Gastrocnemius medialis (tissue), 4 donors: ENCODE measurements around the gene LYL1. TPM values are rescaled to one million over a fixed set of nuclear protein-coding genes. Genes with fewer than 3 reads are reported as not detected.
"Not testable (repeated sequence)": the region's sequence is repeated elsewhere in the genome, so short reads cannot be mapped to it uniquely, and the experiment has no call there.

Experiments
- ATAC-seq, 2 donors: fragments of 150-250 bp; one replicate each; pipeline ENCODE4 v1.9.1; 2016
- DNase-seq, 2 donors: peaks; one replicate each; pipeline ENCODE4 v3.0.0-alpha.2; 2019
- H3K27ac ChIP-seq, 4 donors: fragments of 200-600 bp; sonication (generic); 1 replicate in 1 of 4; 2 replicates in 3 of 4; pipeline ENCODE4 v1.5.1; 2016 to 2018; ENCODE audit warnings: mild to moderate bottlenecking in 2 of 4, moderate library complexity in 1 of 4
- H3K27me3 ChIP-seq, 3 donors: fragments of 200-600 bp; sonication (generic) in 2 of 3; 1 replicate in 1 of 3; 2 replicates in 2 of 3; pipeline versions ENCODE4 v1.5.1 to v1.6.0; 2016 to 2019; ENCODE audit warnings: mild to moderate bottlenecking in 1 of 3, moderate library complexity in 1 of 3
- H3K36me3 ChIP-seq, 2 donors: fragments of 200-600 bp; sonication (generic) in 1 of 2; one replicate each; pipeline ENCODE4 v1.5.1; 2017 to 2018
- H3K4me1 ChIP-seq, 2 donors: fragments of 200-600 bp; sonication (generic) in 1 of 2; one replicate each; pipeline ENCODE4 v1.5.1; 2016 to 2017; ENCODE audit warnings: mild to moderate bottlenecking in 2 of 2
- H3K4me3 ChIP-seq, 4 donors: fragments of 200-600 bp; sonication (generic) in 3 of 4; 1 replicate in 1 of 4; 2 replicates in 3 of 4; pipeline ENCODE4 v1.5.1; 2016 to 2019; ENCODE audit warnings: mild to moderate bottlenecking in 2 of 4
- H3K9me3 ChIP-seq, 3 donors: fragments of 200-600 bp; sonication (generic) in 2 of 3; 1 replicate in 1 of 3; 2 replicates in 2 of 3; pipeline ENCODE4 v1.5.1; 2016 to 2019
- CTCF ChIP-seq, 5 experiments: fragments of 450-650 bp in 3 of 5; fragments of 200-600 bp in 2 of 5; sonication (generic) in 2 of 5; IDR thresholded peaks in 4 of 5; conservative IDR thresholded peaks in 1 of 5; 1 replicate in 4 of 5; 2 replicates in 1 of 5; pipeline ENCODE4 v1.5.1; 2016 to 2019; ENCODE audit warnings: antibody characterized with exemption in 5 of 5, mild to moderate bottlenecking in 3 of 5, moderate library complexity in 3 of 5
- POLR2A ChIP-seq, 2 donors: fragments of 450-650 bp; IDR thresholded peaks; one replicate each; pipeline ENCODE4 v1.6.1; 2017; ENCODE audit warnings: antibody characterized with exemption in 2 of 2, mild to moderate bottlenecking in 2 of 2, moderate library complexity in 2 of 2
- in situ Hi-C, 4 donors: fragments of 200-750 bp; cut with MboI; loops; one replicate each; pipeline versions ENCODE4 v1.15.0 to v1.8.0; 2017; ENCODE audit warnings: low sequenced_read_pairs in 4 of 4
- intact Hi-C: fragments of 100-400 bp; cut with DNase I; formaldehyde crosslinking; loops from one replicate; pipeline ENCODE4 v1.15.1; 2023; ENCODE audit warnings: low total_unique reads
- total RNA-seq, 4 donors: library from RNA; depleted of rRNA; stranded (reverse); fragments of >200 nt; gene quantifications; one replicate each; pipeline versions ENCODE4 v1.1.0 to v1.2.3, GENCODE V29; 2016

LYL1 gene
- total RNA-seq, 4 donors from 2014 or later: 2.6 to 5.0 (median 3.1) TPM

- Histone ChIP-seq H3K27me3 (peaks cover 0 to 18% (median 7%) of the 10 kb centered on the region in 3 donors), H3K27ac (peak within 1 kb of the TSS; percentile 96 to 99 (median 98)), H3K36me3 (peaks cover 0 to 6% of the 10 kb centered on the region in 2 donors), H3K4me1 (peaks cover 26 to 32% of the 10 kb centered on the region in 2 donors), H3K9me3 (no peaks in the 10 kb centered on the region), H3K4me3 (peak within 1 kb of the TSS; percentile 86 to 93 (median 91))
- intact Hi-C loops: loop anchor here (1.0 to 5.0 kb wide), 9 partner anchors 16 to 1412 kb away; partner anchors contain the start of genes JUNB and NACC1
- DNase-seq: peak; percentile 93 to 94
- TF ChIP-seq CTCF (IDR thresholded peaks at IDR 0.05 in 4 of 5, conservative IDR thresholded peaks at IDR 0.05 in 1 of 5) (peak; percentile 38 to 74 (median 68)), POLR2A (IDR thresholded peaks at IDR 0.05) (peak; percentile 84)
- in situ Hi-C loops: no loop called here
- peak; percentile 67 to 68 for ATAC-seq
These were observed 47.7 kb upstream of the LYL1 start, which contains the start of the genes IER2 and STX10 for GRCh38 chr19:13150187-13150930. Gene IER2 (plus strand): TSS chr19:13150411. CDS start chr19:13153187, 2,776 bp downstream. Gene STX10 (minus strand): TSS chr19:13150375. CDS start chr19:13150173, 202 bp downstream.

- peak in 1 of 2 donors; percentile 43 for DNase-seq
- H3K27ac ChIP-seq: peak overlapping the region; percentile 96 to 99 (median 98)
- no peaks in the 10 kb centered on the region for H3K9me3 ChIP-seq
- no peak for TF ChIP-seq CTCF (IDR thresholded peaks at IDR 0.05 in 4 of 5, conservative IDR thresholded peaks at IDR 0.05 in 1 of 5)
- TF ChIP-seq POLR2A (IDR thresholded peaks at IDR 0.05): no peak
- intact Hi-C loops: loop anchor here (1.0 to 5.0 kb wide), 9 partner anchors 17 to 1413 kb away; partner anchors contain the start of genes JUNB and NACC1
- peaks cover 0 to 14% (median 3%) of the 10 kb centered on the region in 3 donors for H3K27me3 ChIP-seq
- ATAC-seq: peak; percentile 9 to 10
- in situ Hi-C loops: no loop called here
- peaks cover 26% of the 10 kb centered on the region in 2 donors for H3K4me1 ChIP-seq
- peaks cover 0 to 12% of the 10 kb centered on the region in 2 donors for H3K36me3 ChIP-seq
- peak overlapping the region; percentile 86 to 93 (median 91) for H3K4me3 ChIP-seq
These were observed 47.0 kb upstream of the LYL1 start for GRCh38 chr19:13149628-13150186.

GRCh38 chr19:13149173-13149627 is 46.5 kb upstream of the LYL1 start:
- DNase-seq, intact Hi-C loops, ATAC-seq, in situ Hi-C loops, H3K9me3 ChIP-seq: not testable (repeated sequence)
- Histone ChIP-seq H3K27me3 (peaks cover 0 to 12% (median 0%) of the 10 kb centered on the region in 3 donors), H3K4me1 (peaks cover 21% of the 10 kb centered on the region in 2 donors), H3K36me3 (peaks cover 0 to 17% of the 10 kb centered on the region in 2 donors), H3K4me3 (peak overlapping the region; percentile 86 to 93 (median 91)), H3K27ac (peak overlapping the region; percentile 96 to 99 (median 98))

- peaks cover 15 to 19% of the 10 kb centered on the region in 2 donors for H3K4me1 ChIP-seq
- H3K9me3 ChIP-seq: no peaks in the 10 kb centered on the region
- no peaks in the 10 kb centered on the region for H3K27me3 ChIP-seq
- no peak for ATAC-seq
- H3K36me3 ChIP-seq: peaks cover 0 to 20% of the 10 kb centered on the region in 2 donors
- H3K27ac ChIP-seq: no peak overlapping the region
- intact Hi-C loops (no loop called here), in situ Hi-C loops (no loop called here)
- H3K4me3 ChIP-seq: no peak overlapping the region
- no peak for TF ChIP-seq POLR2A (IDR thresholded peaks at IDR 0.05)
- no peak for TF ChIP-seq CTCF (IDR thresholded peaks at IDR 0.05 in 4 of 5, conservative IDR thresholded peaks at IDR 0.05 in 1 of 5)
- DNase-seq: no peak
These were observed 44.3 kb upstream of the LYL1 start for GRCh38 chr19:13146763-13147563.
